Osteoblast (primary cell): ENCODE measurements around the gene COL1A1. TPM values are rescaled to one million over a fixed set of nuclear protein-coding genes. Genes with fewer than 3 reads are reported as not detected.
A peak's percentile ranks its signal among the peaks of the same experiment; 100 is the strongest.

Experiments
- DNase-seq: peaks from one replicate; pipeline ENCODE4 v3.0.0; 2011; ENCODE audit warnings: low spot score, mixed read lengths; ENCODE audit not compliant: insufficient read length; ENCODE audit errors: missing footprints
- H2AFZ ChIP-seq: 2 replicates; pipeline ENCODE4 v1.6.0; 2011; ENCODE audit warnings: mild to moderate bottlenecking, low read length
- H3K27ac ChIP-seq: 2 replicates; pipeline ENCODE4 v1.5.1; 2011; ENCODE audit warnings: mild to moderate bottlenecking, low read depth, low read length, moderate library complexity
- H3K27me3 ChIP-seq: 2 replicates; pipeline ENCODE4 v1.6.0; 2012; ENCODE audit warnings: mild to moderate bottlenecking, control low read depth, inconsistent platforms, low read length, moderate library complexity; ENCODE audit not compliant: insufficient read depth
- H3K36me3 ChIP-seq: 2 replicates; pipeline ENCODE4 v1.5.1; 2011; ENCODE audit warnings: mild to moderate bottlenecking, low read length, control low read depth, moderate library complexity; ENCODE audit not compliant: insufficient read depth
- H3K4me1 ChIP-seq: 2 replicates; pipeline ENCODE4 v1.5.1; 2011; ENCODE audit warnings: mild to moderate bottlenecking, low read length, control low read depth, moderate library complexity; ENCODE audit not compliant: insufficient read depth
- H3K4me2 ChIP-seq: 2 replicates; pipeline ENCODE4 v1.6.0; 2011; ENCODE audit warnings: mild to moderate bottlenecking, low read length; ENCODE audit not compliant: insufficient read depth
- H3K4me3 ChIP-seq: fragments of 200-600 bp; sonication (generic); 3 replicates; pipeline ENCODE4 v1.5.1; 2012; ENCODE audit warnings: mild to moderate bottlenecking, low read length, inconsistent platforms; ENCODE audit not compliant: insufficient read depth
- H3K79me2 ChIP-seq: 2 replicates; pipeline ENCODE4 v1.6.0; 2012; ENCODE audit warnings: mild to moderate bottlenecking, low read length, control low read depth, inconsistent platforms; ENCODE audit not compliant: insufficient read depth
- H3K9me3 ChIP-seq: 2 replicates; pipeline ENCODE4 v1.5.1; 2011; ENCODE audit warnings: low read depth, low read length, control low read depth
- H4K20me1 ChIP-seq: 2 replicates; pipeline ENCODE4 v1.6.0; 2012; ENCODE audit warnings: mild to moderate bottlenecking, low read length, control low read depth; ENCODE audit not compliant: insufficient read depth
- CTCF ChIP-seq: IDR thresholded peaks from 2 replicates; pipeline ENCODE4 v1.5.1; 2011; ENCODE audit warnings: mild to moderate bottlenecking, low read depth, low read length, moderate library complexity; ENCODE audit errors: extremely low read depth
- total RNA-seq: library from RNA; depleted of rRNA; stranded (reverse); fragments of >200 nt; gene quantifications from 2 replicates; pipeline ENCODE4 v1.2.3, GENCODE V29; 2012

COL1A1 gene
- total RNA-seq, 1 donor, result 8,987 TPM

- Histone ChIP-seq H3K9me3 (no peaks in the 10 kb centered on the region), H3K36me3 (no peaks in the 10 kb centered on the region), H3K27ac (peak overlapping the region; percentile 100), H3K4me3 (peak overlapping the region; percentile 10), H3K4me1 (peaks cover 85% of the 10 kb centered on the region), H3K79me2 (peaks cover 5% of the 10 kb centered on the region), H3K27me3 (no peaks in the 10 kb centered on the region), H3K4me2 (peak overlapping the region; percentile 88), H2AFZ (no peak overlapping the region), H4K20me1 (no peaks in the 10 kb centered on the region)
- no peak for TF ChIP-seq CTCF
- peak; percentile 67 for DNase-seq
These were observed 17.4 kb upstream of the COL1A1 start for GRCh38 chr17:50218771-50219315.

DNA sequence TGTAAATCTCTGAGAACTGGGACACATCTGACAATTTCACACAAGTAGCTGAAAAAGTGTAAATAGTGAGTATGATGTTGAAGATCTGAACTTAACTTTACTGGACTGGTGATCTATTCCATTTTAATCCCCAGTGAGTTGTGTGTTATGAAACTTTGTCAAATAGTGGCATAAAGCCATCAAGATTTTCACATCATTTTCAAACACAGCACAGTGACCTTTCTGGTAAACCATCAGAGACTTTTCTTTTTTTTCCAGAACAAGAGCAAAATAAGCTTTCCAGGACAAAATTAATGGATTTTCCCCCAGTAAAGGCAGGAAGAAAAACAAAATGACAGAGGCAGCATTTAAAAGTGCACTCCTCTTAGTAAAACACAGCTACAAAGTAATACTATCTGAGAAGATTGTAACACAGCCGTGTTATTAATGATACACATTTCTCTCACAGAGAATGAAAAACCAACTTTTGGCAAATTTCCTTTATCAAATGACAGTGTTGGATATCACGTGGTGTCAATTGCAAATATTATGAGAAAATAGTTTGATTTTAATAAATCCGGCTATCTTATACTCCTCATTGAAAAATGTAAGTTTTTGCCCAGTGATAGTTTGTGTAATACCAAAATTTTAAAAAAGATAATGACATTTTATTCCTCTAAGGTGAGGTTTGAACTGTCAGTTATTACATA is 16.8 kb upstream of the COL1A1 start:
- Histone ChIP-seq H3K9me3 (no peaks in the 10 kb centered on the region), H3K4me2 (peak overlapping the region; percentile 88), H3K79me2 (peaks cover 5% of the 10 kb centered on the region), H3K4me3 (peak overlapping the region; percentile 7), H3K27ac (peak overlapping the region; percentile 100), H3K27me3 (no peaks in the 10 kb centered on the region), H4K20me1 (no peaks in the 10 kb centered on the region), H3K36me3 (no peaks in the 10 kb centered on the region), H3K4me1 (peaks cover 85% of the 10 kb centered on the region), H2AFZ (no peak overlapping the region)
- TF ChIP-seq CTCF, result no peak
- peak; percentile 30 for DNase-seq

DNA sequence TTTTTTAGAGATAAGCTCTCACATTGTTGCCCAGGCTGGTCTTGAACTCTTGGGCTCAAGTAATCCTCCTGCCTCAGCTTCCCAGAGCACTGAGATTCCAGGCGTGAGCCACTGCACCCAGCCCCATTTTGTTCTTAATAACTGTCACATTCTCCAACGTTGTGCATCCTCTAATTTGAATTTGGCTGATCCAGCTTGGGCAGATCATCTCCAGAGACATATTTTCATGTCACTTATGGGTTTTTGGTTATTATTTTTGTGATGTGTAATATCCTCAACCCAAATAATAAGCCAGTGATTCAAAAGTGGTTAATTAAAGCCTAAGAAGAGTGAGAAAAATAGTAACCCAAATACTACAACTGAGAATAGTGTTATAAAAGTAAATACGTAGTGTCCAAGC is 16.2 kb upstream of the COL1A1 start:
- no peak for TF ChIP-seq CTCF
- H3K27ac ChIP-seq, result peak overlapping the region; percentile 100

DNA sequence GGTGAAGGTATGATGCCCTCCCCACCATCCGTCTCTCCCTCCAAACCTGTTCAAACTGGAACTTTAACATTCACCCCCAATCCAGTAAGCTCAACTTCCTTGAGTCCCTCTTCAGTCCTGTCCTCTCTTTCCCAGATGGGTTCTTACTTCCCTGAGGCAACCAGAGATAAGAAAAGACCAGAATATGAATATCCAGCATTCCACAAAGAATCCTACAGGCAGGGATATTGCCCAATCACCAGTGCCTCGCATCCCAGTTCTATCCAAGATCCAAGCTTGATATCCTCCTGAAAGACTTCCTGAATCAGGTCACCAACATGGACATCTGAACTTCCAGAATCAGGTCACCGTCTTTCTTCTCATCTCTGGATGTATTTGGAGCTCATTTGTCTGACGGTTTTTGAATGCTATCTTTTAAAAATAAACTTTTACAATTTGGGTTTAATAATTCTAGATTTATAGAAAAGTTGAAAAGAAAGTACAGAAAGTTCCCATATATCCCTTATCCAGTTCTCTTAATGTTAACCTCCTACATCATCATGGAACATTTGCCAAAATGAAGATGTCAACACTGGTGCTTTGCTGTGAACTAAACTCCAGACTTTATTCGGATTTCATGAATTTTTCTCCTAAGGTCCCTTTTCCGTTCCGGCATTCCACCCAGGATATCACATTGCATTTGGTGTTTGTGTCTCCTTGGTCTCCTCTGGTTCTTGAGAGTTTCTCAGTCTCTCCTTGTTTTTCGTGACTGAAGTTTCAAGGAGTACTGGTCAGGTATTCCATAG is 13.7 kb upstream of the COL1A1 start:
- Histone ChIP-seq H3K4me1 (peaks cover 81% of the 10 kb centered on the region), H3K4me3 (no peak overlapping the region), H3K27me3 (no peaks in the 10 kb centered on the region), H2AFZ (peak overlapping the region; percentile 2), H3K36me3 (no peaks in the 10 kb centered on the region), H3K79me2 (peaks cover 5% of the 10 kb centered on the region), H4K20me1 (no peaks in the 10 kb centered on the region), H3K27ac (peak overlapping the region; percentile 100), H3K4me2 (peak overlapping the region; percentile 31), H3K9me3 (no peaks in the 10 kb centered on the region)
- TF ChIP-seq CTCF, result no peak
- peak; percentile 55 for DNase-seq

More for the DNA sequence above, 16.2 kb upstream of the COL1A1 start:
- DNase-seq, result no peak
- H4K20me1 ChIP-seq, result no peaks in the 10 kb centered on the region
- peaks cover 5% of the 10 kb centered on the region for H3K79me2 ChIP-seq
- H3K4me3 ChIP-seq, result no peak overlapping the region
- H3K4me2 ChIP-seq, result peak overlapping the region; percentile 88
- H3K36me3 ChIP-seq, result no peaks in the 10 kb centered on the region
- H2AFZ ChIP-seq, result no peak overlapping the region
- H3K27me3 ChIP-seq, result no peaks in the 10 kb centered on the region
- H3K9me3 ChIP-seq, result no peaks in the 10 kb centered on the region
- H3K4me1 ChIP-seq, result peaks cover 81% of the 10 kb centered on the region
